Lower lobe of right lung (tissue), 1 donor: ENCODE measurements around the gene NET1. TPM values are rescaled to one million over a fixed set of nuclear protein-coding genes. Genes with fewer than 3 reads are reported as not detected.

Source experiments
- total RNA-seq: library from RNA; stranded (reverse); fragmentation: NEBNext Ultra II Directional; extraction: Animal tissue kit (Norgen Biotek cat#: 25700); gene quantifications from one replicate; pipeline ENCODE4 v1.2.1, GENCODE V29; 2021
- donor health status: DM: no; HTN: yes; CAD: no; lungs with severe emphysema.

Gene NET1
- total RNA-seq, 1 donor from 2014 or later, result 46.7 TPM

Other genes with a start within 250 kb of the NET1 start
- 0.83 TPM for gene AKR1C8, start 227.4 kb upstream of the NET1 start, total RNA-seq
- not detected for gene AKR1C4, start 215.7 kb upstream of the NET1 start, total RNA-seq
- gene UCN3, start 47.6 kb upstream of the NET1 start, total RNA-seq, result 0.53 TPM
- gene TUBAL3, start 7.7 kb upstream of the NET1 start, total RNA-seq, result not detected
- not detected for gene CALML5, start 87.0 kb downstream of the NET1 start, total RNA-seq
- not detected for gene CALML3, start 112.4 kb downstream of the NET1 start, total RNA-seq